HG02571 (cell line): Measurements from ENCODE around the gene ZBTB18.
"Not testable (repeated sequence)": the region's sequence is repeated elsewhere in the genome, so short reads cannot be mapped to it uniquely, and the experiment has no call there.

Experiments
- ATAC-seq: cut with Tn5 transposase; IDR thresholded peaks from one replicate; pipeline ENCODE4 v1.9.1; 2021; ENCODE audit warnings: mild to moderate bottlenecking, moderate library complexity; ENCODE audit not compliant: unreplicated experiment

ZBTB18 gene

DNA sequence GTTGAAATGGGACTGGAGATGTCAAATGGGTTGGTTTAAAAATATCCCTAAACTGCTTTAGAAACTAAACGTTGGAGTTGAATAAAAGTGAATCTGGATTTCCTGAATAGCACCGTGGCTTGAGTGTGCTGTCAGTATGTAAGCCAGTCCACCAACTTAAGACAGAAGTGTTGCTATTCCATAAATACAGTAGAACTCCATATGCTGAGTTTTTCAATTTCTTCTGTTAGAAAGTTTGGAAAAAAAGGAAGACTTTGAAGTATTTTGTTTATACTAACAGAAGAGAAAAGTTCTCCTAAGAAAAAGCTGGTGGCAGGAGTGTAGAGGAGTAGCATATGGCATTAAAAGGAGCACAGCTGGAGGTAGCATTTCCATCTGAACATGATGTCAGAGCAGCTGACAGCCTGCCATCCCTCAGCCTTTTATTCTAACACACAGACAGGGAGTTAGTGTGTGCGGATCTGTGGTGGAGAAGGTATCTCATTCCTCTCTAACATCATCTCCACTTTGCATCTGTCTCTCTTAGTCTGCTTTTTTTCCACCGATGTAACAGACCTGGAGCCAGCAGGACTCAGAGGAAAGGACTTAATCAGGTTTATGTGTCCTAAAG, at the start of gene ZBTB18:
ZBTB18 (plus strand) TSS at position 449 of the 610 bp plus-strand sequence; CDS start at position 598, 149 bp downstream.
- ATAC-seq = no peak

DNA sequence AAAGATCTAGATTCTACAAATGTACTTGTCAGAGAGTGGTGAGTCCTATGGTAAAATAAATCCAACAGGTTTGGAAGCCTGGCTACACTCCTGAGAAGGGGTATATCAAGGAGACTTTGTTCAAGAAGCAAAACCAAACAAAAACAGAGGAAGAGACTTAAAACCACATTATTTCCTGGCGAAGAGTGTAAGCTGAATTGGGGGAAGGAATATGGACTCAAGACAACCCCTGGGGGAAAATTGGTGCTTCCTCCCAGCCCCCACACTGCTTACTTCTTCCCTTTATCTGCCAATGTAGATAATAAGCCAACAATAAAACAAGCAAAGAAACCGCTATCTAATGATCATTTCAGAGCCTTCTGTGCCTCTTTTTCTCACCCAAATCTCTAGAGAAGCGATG, 48.4 kb upstream of the ZBTB18 start:
- ATAC-seq = no peak

DNA sequence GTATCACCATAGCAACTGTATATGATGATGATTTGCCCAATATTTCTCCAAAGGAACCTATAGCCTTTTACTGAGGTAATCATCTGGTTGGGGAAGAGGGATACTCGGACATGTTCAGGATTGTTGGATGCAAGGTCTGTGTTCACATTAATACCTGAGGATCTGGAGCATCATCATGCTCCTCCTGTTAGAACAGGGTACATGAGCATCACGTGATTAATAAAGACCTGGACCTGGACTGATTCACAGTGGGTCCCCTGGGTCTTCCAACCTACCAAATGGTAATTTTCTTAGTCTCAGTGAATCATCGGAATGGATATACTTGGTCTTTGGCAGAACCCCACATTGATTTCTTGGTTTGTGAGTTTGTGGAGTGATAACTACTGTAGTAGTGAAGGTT, 45.6 kb upstream of the ZBTB18 start:
- ATAC-seq = no peak

- no peak for ATAC-seq
Measured at GRCh38 chr1:244006381-244006901, 44.6 kb upstream of the ZBTB18 start.

DNA sequence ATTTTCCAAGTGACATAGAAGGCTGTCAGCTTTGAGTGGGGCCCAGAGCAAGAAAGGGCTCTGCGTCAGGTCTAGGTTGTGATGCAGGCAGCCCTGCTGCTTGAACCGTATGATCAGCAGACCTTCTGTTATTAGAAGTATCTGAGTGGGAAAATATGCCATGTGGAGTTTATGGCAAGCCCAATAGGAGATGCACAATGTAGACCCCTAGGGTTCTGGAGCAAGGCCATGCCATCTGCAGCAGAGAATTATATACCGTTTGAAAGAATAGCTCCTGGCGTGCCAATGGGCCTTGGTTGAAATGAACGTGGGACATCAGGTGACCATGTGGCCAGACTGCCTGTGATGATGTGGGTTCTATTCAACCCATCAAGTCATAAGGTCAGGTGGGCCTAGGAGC, 44.1 kb upstream of the ZBTB18 start:
- ATAC-seq = no peak

DNA sequence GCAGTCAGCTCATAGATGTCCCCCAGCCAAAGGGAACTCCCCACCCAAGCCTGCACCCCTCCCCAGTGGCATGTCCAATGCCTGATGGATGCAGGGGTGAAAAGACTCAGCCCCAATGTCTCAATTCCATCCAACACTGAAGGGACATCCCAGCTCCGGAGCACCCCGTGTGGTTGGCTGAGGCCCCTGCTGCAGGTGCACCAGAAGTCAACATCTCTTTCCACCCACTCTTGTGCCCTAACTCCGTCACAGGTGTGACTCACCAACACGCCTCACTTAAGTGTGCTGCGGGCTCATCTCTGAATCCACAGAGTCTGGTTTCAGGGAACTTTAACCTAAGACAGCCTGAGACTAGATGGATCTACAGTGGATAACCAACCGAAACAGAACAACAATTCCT, 40.9 kb upstream of the ZBTB18 start:
- no peak for ATAC-seq

DNA sequence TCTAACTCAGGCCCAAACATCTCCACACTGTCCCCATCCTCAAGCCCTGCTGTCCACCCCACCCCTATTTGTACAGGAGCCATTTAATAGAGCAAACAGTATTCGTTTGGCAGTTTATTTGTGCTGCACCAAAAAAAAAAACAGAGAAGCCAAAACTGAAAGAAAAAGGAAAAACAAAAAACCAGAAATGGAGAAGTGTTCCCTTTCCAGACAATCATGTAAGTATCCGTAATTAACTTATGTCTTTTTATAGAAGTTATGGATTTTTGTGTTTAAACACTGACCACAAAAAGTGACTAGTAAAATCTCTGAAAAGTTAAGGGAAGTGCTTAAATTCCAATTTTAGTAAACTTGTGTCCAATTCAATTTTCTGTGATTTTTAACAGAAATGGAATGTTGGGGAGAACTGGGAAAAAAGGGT, 40.4 kb upstream of the ZBTB18 start:
- no peak for ATAC-seq

DNA sequence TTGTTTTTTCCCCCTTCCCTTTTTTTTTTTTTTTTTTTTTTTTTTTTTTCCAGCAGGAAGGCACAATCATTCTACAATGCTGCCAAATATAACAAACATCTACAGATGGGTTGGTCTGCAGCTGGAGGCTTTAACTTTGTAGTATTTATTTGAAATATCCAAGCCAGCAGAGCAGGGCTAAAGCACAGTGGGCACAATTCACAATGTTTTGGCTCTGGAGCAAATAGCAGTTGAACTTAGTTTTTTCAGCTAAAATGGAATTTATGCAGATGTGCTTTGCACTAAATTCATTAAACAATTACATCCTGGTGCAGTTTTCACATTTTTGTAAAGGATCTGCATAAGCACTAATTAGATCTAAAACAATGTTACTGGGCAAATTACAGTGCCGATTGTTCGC, 39.8 kb upstream of the ZBTB18 start:
- ATAC-seq = no peak

GRCh38 chr1:244011786-244012185, 39.3 kb upstream of the ZBTB18 start:
- ATAC-seq = no peak

GRCh38 chr1:244012202-244012601, 38.9 kb upstream of the ZBTB18 start:
- ATAC-seq = no peak

DNA sequence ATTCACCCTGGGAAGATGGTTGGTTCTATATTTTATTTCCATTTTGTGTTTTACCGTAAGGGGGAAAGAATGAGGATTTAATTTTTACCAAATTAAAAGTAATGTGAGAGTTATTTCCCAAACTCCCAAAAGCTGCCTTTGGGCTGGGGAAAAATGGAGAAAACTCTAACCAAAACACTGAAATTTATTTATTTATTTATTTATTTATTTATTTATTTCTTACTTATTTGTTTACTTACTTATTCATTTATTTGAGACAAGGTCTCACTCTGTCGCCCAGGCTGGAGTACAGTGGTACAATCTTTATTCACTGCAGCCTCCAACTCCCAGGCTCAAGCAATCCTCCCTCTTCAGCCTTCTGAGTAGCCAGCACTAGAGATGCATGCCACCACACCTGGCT, 38.0 kb upstream of the ZBTB18 start:
- ATAC-seq = no peak

DNA sequence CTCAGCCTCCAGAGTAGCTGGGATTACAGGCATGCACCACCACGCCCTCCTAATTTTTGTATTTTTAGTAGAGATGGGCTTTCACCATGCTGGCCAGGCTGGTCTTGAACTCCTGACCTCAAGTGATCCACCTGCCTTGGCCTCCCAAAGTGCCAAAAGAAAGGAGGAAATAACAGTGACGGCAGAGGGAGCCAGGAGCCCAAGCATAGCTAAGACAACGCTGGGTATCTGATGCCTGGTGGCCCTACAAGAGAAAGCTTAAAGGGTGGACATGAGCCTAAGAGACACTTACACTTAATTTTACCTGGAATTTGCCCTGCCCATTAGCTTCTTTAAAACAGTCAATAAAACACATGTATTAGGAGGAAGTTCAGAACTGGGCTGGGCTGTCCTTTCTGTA, 36.2 kb upstream of the ZBTB18 start:
- ATAC-seq = not testable (repeated sequence)

GRCh38 chr1:244019982-244020485, 31.0 kb upstream of the ZBTB18 start:
- ATAC-seq = no peak

GRCh38 chr1:244021427-244021826, 29.7 kb upstream of the ZBTB18 start:
- ATAC-seq = no peak

GRCh38 chr1:244022311-244022710, 28.8 kb upstream of the ZBTB18 start:
- no peak for ATAC-seq

DNA sequence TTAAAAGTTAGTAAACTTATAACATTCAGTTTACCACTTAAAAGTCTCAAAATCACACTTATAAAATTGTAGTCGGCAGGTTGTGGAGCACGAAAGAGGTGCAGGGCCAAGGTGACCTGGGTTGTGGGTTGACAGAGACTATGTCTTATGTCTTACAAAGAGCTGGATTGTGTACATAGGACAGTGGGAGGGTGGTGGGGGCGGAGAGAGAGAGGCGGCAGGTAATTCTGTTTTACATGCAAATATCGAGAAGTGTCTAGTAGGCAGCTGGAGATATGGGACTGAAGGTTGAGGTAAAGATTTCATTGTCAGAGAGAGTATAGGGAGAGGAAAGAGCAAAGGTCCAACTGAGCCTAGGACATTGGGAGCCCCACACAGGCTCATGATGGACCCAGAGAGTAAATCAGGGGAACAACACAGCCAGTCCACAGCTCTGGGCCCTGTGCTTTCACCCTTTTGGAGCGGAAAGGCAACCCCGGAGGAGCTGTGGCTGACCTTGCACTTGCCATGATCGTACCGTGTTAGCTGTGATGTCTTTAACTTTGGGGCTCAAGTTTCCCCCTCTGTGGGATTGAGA, 28.1 kb upstream of the ZBTB18 start:
- no peak for ATAC-seq

- ATAC-seq = no peak
Measured at GRCh38 chr1:244027491-244028145, 23.5 kb upstream of the ZBTB18 start.

GRCh38 chr1:244028701-244029100, 22.4 kb upstream of the ZBTB18 start:
- ATAC-seq = no peak

- ATAC-seq = no peak
Measured at GRCh38 chr1:244029124-244029523, 22.0 kb upstream of the ZBTB18 start.

GRCh38 chr1:244030481-244031040, 20.5 kb upstream of the ZBTB18 start:
- no peak for ATAC-seq

DNA sequence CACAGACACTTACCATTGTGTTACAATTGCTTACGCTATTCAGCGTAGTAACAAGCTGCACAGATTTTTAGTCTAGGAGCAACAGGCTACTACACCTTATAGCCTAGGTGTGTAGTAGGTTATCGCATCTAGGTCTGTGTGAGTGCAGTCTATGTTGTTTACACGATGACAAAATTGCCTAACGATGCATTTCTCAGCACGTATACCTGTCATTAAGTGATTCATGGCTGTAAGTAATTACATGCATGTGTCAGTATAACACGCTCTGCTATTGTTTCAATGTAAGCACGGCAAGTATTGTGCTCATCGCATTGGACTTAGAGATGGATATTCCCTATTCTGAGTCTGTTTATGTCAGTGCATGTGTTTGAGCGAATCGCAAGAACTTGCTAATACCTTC, 15.7 kb upstream of the ZBTB18 start:
- ATAC-seq = no peak

GRCh38 chr1:244037252-244037651, 13.8 kb upstream of the ZBTB18 start:
- ATAC-seq = no peak
